Testis (tissue), 3 donors: ENCODE measurements around the gene CTU1. TPM values are rescaled to one million over a fixed set of nuclear protein-coding genes. Genes with fewer than 3 reads are reported as not detected.

Experiments
- DNase-seq: peaks from one replicate; pipeline ENCODE4 v3.0.0-alpha.2; 2019
- H3K27ac ChIP-seq, 2 donors: fragments of 200-600 bp; sonication (generic); one replicate each; pipeline ENCODE4 v1.5.1; 2019
- H3K27me3 ChIP-seq: fragments of 200-600 bp; sonication (generic); one replicate; pipeline ENCODE4 v1.5.1; 2019
- H3K36me3 ChIP-seq: fragments of 200-600 bp; sonication (generic); one replicate; pipeline ENCODE4 v1.5.1; 2017; ENCODE audit warnings: low read depth; ENCODE audit errors: missing control alignments
- H3K4me1 ChIP-seq: fragments of 200-600 bp; sonication (generic); one replicate; pipeline ENCODE4 v1.5.1; 2019
- H3K4me3 ChIP-seq, 2 donors: fragments of 200-600 bp; sonication (generic); one replicate each; pipeline ENCODE4 v1.5.1; 2017 to 2019
- H3K9me3 ChIP-seq: fragments of 200-600 bp; sonication (generic); one replicate; pipeline ENCODE4 v1.5.1; 2017
- CTCF ChIP-seq, 3 experiments: fragments of 450-650 bp in 2 of 3; fragments of 200-600 bp in 1 of 3; sonication (generic) in 1 of 3; IDR thresholded peaks; one replicate each; pipeline ENCODE4 v1.5.1; 2016 to 2019; ENCODE audit warnings: antibody characterized with exemption in 3 of 3, mild to moderate bottlenecking in 2 of 3, moderate library complexity in 1 of 3
- POLR2A ChIP-seq: fragments of 450-650 bp; IDR thresholded peaks from one replicate; pipeline ENCODE4 v1.6.1; 2017; ENCODE audit warnings: antibody characterized with exemption, mild to moderate bottlenecking, moderate library complexity
- WGBS, 2 donors: methylation state at CpG; one replicate each; pipeline ENCODE4 v1.1.5; 2018; 5-methylcytosine and 5-hydroxymethylcytosine counted together
- intact Hi-C: fragments of 100-400 bp; cut with DNase I; formaldehyde crosslinking; loops from one replicate; pipeline ENCODE4 v1.15.1; 2023; ENCODE audit warnings: low total_unique reads
- polyA plus RNA-seq: library from polyadenylated mRNA; stranded (reverse); fragments of 350-450 nt; fragmentation: Illumina TruSeq; extraction: RNeasy Lipid Tissue Mini Kit (QIAGEN cat#74804); gene quantifications from one replicate; pipeline ENCODE4 v1.2.3, GENCODE V29; 2014; ENCODE audit warnings: low read depth, low replicate concordance; ENCODE audit not compliant: insufficient read depth
- total RNA-seq, 2 donors: library from RNA; depleted of rRNA; stranded (reverse); fragments of >200 nt; gene quantifications; one replicate each; pipeline ENCODE4 v1.2.3, GENCODE V29; 2016

Gene CTU1
- total and polyA plus RNA-seq, 3 donors from 2014 or later = 2.0 to 23.5 (median 17.6) TPM

GRCh38 chr19:51093101-51093500, 15.1 kb downstream of the CTU1 start:
- 71% methylated on average over 8 of the region's 8 CpGs for WGBS, 2 donors
- TF ChIP-seq POLR2A (no peak), CTCF (IDR thresholded peaks at IDR 0.05) (no peak)
- intact Hi-C loops = no loop called here
- H3K4me1 ChIP-seq = peaks cover 4% of the 10 kb centered on the region
- H3K27me3 ChIP-seq = no peaks in the 10 kb centered on the region
- H3K9me3 ChIP-seq = no peaks in the 10 kb centered on the region
- H3K27ac ChIP-seq = no peak overlapping the region
- no peaks in the 10 kb centered on the region for H3K36me3 ChIP-seq
- H3K4me3 ChIP-seq = no peak overlapping the region
- DNase-seq = no peak

- Histone ChIP-seq H3K4me3 (no peak overlapping the region), H3K27ac (no peak overlapping the region), H3K27me3 (no peaks in the 10 kb centered on the region), H3K9me3 (no peaks in the 10 kb centered on the region), H3K36me3 (no peaks in the 10 kb centered on the region), H3K4me1 (peaks cover 4% of the 10 kb centered on the region)
- TF ChIP-seq CTCF (IDR thresholded peaks at IDR 0.05) (no peak), POLR2A (no peak)
- intact Hi-C loops = no loop called here
- WGBS, 2 donors = 67 to 69% methylated on average over 16 of the region's 16 CpGs
- no peak for DNase-seq
Measured at GRCh38 chr19:51091895-51092873, 16.0 kb downstream of the CTU1 start.

GRCh38 chr19:51091126-51091525, 17.1 kb downstream of the CTU1 start:
- Histone ChIP-seq H3K36me3 (no peaks in the 10 kb centered on the region), H3K4me3 (no peak overlapping the region), H3K4me1 (peaks cover 4% of the 10 kb centered on the region), H3K9me3 (no peaks in the 10 kb centered on the region), H3K27me3 (no peaks in the 10 kb centered on the region), H3K27ac (no peak overlapping the region)
- TF ChIP-seq POLR2A = no peak
- no peak for TF ChIP-seq CTCF (IDR thresholded peaks at IDR 0.05)
- intact Hi-C loops = no loop called here
- WGBS, 2 donors = 83 to 85% methylated on average over 10 of the region's 10 CpGs
- DNase-seq = no peak

GRCh38 chr19:51090471-51090870, 17.7 kb downstream of the CTU1 start:
- WGBS, 2 donors = 69 to 72% methylated on average over 8 of the region's 8 CpGs
- intact Hi-C loops = no loop called here
- H3K4me3 ChIP-seq = no peak overlapping the region

More at GRCh38 chr19:51090471-51090870, 17.7 kb downstream of the CTU1 start:
- no peak for DNase-seq
- TF ChIP-seq CTCF (IDR thresholded peaks at IDR 0.05) = no peak
- no peak for TF ChIP-seq POLR2A
- no peak overlapping the region for H3K27ac ChIP-seq
- H3K36me3 ChIP-seq = no peaks in the 10 kb centered on the region
- no peaks in the 10 kb centered on the region for H3K27me3 ChIP-seq
- H3K9me3 ChIP-seq = no peaks in the 10 kb centered on the region
- peaks cover 4% of the 10 kb centered on the region for H3K4me1 ChIP-seq
